Spinal cord (tissue), 10 donors: ENCODE data around the gene CHN2. TPM values are rescaled to one million over a fixed set of nuclear protein-coding genes. Genes with fewer than 3 reads are reported as not detected.

Experiments
- DNase-seq, 6 donors: peaks; one replicate each; pipeline versions ENCODE4 v3.0.0 to v3.0.0-alpha.2; 2013 to 2015; ENCODE audit warnings: low spot score in 6 of 6, low read depth in 4 of 6
- H3K27ac ChIP-seq: one replicate; pipeline ENCODE4 v1.5.1; 2013; ENCODE audit warnings: low read depth, low read length, control low read depth
- H3K27me3 ChIP-seq: one replicate; pipeline ENCODE4 v1.6.1; 2013; ENCODE audit warnings: low read length; ENCODE audit not compliant: control insufficient read depth, insufficient read depth
- H3K36me3 ChIP-seq: one replicate; pipeline ENCODE4 v1.6.1; 2013; ENCODE audit warnings: low read length; ENCODE audit not compliant: control insufficient read depth, insufficient read depth
- H3K4me1 ChIP-seq: one replicate; pipeline ENCODE4 v1.6.1; 2013; ENCODE audit warnings: low read length; ENCODE audit not compliant: control insufficient read depth, insufficient read depth
- H3K4me3 ChIP-seq: one replicate; pipeline ENCODE4 v1.5.1; 2013; ENCODE audit warnings: low read depth, low read length, control low read depth
- H3K9me3 ChIP-seq: one replicate; pipeline ENCODE4 v1.6.1; 2013; ENCODE audit warnings: low read length; ENCODE audit not compliant: control insufficient read depth, insufficient read depth
- WGBS: methylation state at CpG from one replicate; pipeline ENCODE4 v1.1.5; 2013; ENCODE audit warnings: missing lambda C conversion rate; ENCODE audit not compliant: insufficient coverage; 5-methylcytosine and 5-hydroxymethylcytosine counted together
- polyA plus RNA-seq, 2 donors: library from polyadenylated mRNA; unstranded; fragments of 120-200 nt; gene quantifications; one replicate each; pipeline ENCODE4 v1.2.1, GENCODE V29; 2013; ENCODE audit not compliant: insufficient read length in 2 of 2
- total RNA-seq, 2 donors: library from RNA; depleted of rRNA in 1 of 2; stranded (reverse); fragments of 120-200 nt in 1 of 2; fragments of >200 nt in 1 of 2; gene quantifications; one replicate each; pipeline versions ENCODE4 v1.2.3 to v1.2.4, GENCODE V29; 2013 to 2014
- donor health status: healthy.

Gene CHN2
- total and polyA plus RNA-seq, 4 donors: 17.9 to 30.5 (median 21.4) TPM

DNA sequence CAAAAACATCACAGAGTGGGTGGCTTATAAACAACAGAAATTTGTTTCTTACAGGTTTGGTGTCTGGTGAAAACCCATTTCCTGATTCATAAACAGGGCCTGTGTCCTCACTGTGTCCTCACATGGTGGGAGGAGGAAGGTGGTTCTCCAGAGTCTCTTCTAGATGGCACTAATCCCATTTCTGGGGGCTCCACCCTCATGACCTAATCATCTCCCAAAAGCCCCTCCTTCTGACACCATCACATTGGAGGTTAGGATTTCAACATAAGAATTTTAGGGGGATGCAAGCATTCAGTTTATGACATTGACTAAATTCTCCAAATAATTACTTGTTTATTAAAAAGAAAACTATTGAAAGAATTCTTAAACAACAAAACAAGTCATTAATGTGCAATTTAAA, 116.0 kb downstream of the CHN2 start:
- Histone ChIP-seq H3K4me1 (no peaks in the 10 kb centered on the region), H3K9me3 (no peaks in the 10 kb centered on the region), H3K36me3 (no peaks in the 10 kb centered on the region), H3K27ac (no peak overlapping the region), H3K4me3 (no peak overlapping the region), H3K27me3 (no peaks in the 10 kb centered on the region)
- no peak for DNase-seq

DNA sequence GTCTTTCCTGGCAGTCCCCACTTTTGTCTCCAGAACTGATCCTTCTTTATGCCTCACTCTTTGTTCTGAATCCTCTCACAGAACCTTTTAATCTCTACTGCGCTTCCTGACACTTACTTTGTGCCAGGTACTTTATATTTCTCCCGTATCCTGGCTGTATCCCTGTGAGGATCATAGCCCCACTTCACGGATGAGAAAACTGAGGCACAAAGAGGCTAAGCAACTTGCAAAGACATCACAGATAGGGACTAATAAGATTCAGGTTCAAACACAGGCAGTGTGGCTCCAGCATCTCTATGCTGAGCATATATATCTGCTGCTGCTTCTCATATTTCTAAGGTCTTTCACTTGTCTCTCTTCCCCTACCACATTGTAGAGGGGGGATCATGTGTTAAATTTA, 116.7 kb downstream of the CHN2 start:
- DNase-seq: no peak
- WGBS: 85% methylated on average over 3 of the region's 3 CpGs
- Histone ChIP-seq H3K36me3 (no peaks in the 10 kb centered on the region), H3K9me3 (no peaks in the 10 kb centered on the region), H3K27ac (no peak overlapping the region), H3K4me1 (no peaks in the 10 kb centered on the region), H3K4me3 (no peak overlapping the region), H3K27me3 (no peaks in the 10 kb centered on the region)

DNA sequence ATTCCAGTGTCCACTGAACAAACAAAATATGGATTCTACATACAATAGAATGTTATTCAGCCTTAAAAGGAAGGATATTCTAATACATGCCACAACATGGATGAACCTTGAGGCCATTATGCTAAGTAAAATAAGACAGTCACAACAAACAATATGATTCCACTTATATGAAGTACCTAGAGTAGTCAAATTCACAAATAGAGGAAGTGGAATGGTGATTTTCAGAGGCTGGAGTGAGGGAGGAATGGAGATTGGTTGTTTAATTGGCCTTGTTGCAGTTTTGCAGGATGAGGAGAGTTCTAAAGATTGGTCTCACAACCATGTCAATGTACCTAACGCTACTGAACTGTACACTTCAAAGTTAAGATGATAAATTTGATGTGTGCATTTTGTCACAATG, 119.6 kb downstream of the CHN2 start:
- H3K9me3 ChIP-seq: no peaks in the 10 kb centered on the region
- H3K27me3 ChIP-seq: no peaks in the 10 kb centered on the region
- no peak overlapping the region for H3K27ac ChIP-seq
- H3K4me3 ChIP-seq: no peak overlapping the region
- no peaks in the 10 kb centered on the region for H3K4me1 ChIP-seq
- no peaks in the 10 kb centered on the region for H3K36me3 ChIP-seq
- no peak for DNase-seq
- no CpG with 5 or more reads among the region's 1 CpG for WGBS

DNA sequence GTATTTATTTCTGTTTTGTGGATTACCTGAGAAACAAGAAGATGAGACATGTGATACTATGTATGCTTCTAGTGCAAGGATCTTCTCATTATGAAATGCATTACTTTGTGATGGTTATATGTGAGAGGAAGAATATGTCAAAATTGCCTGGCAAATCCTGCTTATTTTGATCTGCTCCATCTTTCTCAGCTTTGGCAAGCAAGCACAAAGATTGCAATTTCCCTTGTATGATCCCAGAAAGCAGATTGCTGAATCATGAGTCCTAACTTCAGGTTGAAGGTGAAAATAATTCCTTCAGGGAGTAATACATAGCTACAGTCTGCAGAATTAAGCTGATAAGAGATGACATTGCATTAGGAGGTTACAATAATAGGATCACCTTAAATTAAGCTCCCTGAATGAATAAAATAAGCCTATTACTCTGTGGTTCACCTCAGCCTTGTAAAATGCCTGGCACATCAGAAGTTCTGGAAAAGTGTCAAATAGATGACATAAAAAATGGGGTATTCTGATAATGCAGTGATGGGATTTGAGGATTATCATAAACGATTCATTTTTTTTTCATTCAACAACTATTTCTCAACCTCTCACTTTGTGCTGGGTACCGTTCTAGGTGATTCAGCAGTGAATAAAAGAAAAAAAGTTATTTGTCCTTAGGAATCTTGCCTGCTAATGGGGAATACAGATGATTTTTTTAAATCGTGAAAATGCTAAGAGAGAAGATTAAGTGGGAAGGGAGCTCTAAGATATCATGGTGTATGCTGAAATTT, 120.7 kb downstream of the CHN2 start:
- Histone ChIP-seq H3K9me3 (no peaks in the 10 kb centered on the region), H3K27ac (no peak overlapping the region), H3K36me3 (no peaks in the 10 kb centered on the region), H3K4me3 (no peak overlapping the region), H3K27me3 (no peaks in the 10 kb centered on the region), H3K4me1 (peaks cover 7% of the 10 kb centered on the region)
- DNase-seq: peak in 2 of 6 donors; percentile 28 to 59
- no CpG with 5 or more reads among the region's 3 CpGs for WGBS

DNA sequence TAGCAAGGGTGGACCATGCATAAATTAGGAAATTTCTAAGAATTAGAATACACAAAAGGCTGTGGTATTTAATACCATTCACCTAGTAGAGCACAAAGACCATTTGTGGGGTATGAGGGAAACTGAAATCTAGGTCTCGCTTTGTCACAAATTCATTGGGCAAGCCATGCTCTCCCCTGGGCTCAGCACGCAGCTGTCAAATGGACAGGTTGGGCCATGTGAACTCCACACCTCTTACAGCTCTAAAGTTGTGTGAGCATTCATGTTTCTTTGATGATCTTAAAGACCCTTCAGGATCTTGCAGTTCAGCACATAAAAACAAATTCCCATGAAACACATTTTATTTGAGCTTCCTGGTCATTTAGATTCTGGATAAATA, 121.3 kb downstream of the CHN2 start:
- Histone ChIP-seq H3K27ac (no peak overlapping the region), H3K9me3 (no peaks in the 10 kb centered on the region), H3K4me3 (no peak overlapping the region), H3K27me3 (no peaks in the 10 kb centered on the region), H3K4me1 (peaks cover 8% of the 10 kb centered on the region), H3K36me3 (no peaks in the 10 kb centered on the region)
- WGBS: no CpG with 5 or more reads among the region's 2 CpGs
- DNase-seq: no peak

DNA sequence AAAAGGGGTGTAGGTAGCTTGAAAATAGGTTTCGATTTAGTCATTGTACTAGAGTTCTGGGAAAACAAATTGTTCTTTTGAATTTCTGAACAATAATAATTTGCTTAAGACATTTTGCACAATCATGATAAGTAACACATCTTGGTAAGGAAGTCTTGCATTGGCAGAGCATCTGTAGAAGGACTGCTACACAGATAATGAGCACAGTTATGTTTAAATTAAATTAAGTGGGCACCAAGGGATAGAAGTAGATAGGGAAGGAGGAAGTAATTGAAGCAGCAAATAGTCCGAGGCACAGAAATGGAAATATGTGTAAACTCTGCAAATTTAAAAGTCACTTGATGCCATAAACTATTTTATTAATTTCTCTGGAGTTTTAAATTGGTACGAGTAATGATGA, 122.4 kb downstream of the CHN2 start:
- peak in 1 of 6 donors; percentile 73 for DNase-seq
- WGBS: 100% methylated on average over 1 of the region's 3 CpGs
- Histone ChIP-seq H3K9me3 (no peaks in the 10 kb centered on the region), H3K4me3 (no peak overlapping the region), H3K4me1 (peaks cover 8% of the 10 kb centered on the region), H3K27ac (no peak overlapping the region), H3K27me3 (no peaks in the 10 kb centered on the region), H3K36me3 (no peaks in the 10 kb centered on the region)

DNA sequence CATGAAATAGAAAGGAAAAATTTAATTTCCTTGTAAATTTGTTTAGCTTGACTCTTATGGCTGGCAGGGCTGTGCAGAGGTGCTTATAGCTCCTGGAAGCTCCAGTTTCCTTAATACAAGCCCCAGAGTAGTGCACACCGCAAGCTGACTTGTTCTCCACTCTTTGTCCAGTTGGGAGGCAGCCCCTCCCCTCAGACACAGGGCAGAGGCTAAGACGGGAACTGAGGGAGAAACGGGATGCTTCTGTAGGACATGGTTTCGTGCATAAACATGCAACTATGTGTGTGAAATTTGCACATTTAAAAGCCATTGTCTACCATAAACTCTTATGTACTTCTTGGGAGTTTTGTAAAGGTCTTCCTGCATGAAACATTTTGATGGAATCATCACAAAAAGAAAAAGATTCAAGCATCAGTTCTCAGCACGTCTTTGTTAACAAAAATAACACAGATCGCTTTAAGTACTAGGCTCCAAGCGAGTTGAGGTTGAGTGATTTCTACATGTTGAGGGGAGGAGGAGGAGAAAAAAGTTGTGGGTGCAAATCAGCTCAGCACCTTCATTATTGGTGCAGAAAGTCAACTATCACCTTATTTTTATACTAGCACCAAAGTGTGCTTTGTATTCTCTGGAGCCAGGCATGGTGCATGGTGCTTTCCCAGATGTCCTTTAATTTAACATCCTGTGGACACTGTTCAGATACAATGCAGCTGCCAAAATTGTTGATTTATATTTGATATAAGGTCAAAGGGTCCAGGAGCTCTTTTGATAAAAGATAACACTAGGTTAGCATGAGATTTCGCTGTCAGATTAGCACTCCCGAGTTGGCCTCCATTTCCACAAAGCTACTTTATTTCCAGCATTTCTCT, 124.5 kb downstream of the CHN2 start:
- Histone ChIP-seq H3K27ac (no peak overlapping the region), H3K36me3 (no peaks in the 10 kb centered on the region), H3K4me1 (peaks cover 8% of the 10 kb centered on the region), H3K9me3 (no peaks in the 10 kb centered on the region), H3K4me3 (no peak overlapping the region), H3K27me3 (no peaks in the 10 kb centered on the region)
- no CpG with 5 or more reads among the region's 9 CpGs for WGBS
- no peak for DNase-seq

DNA sequence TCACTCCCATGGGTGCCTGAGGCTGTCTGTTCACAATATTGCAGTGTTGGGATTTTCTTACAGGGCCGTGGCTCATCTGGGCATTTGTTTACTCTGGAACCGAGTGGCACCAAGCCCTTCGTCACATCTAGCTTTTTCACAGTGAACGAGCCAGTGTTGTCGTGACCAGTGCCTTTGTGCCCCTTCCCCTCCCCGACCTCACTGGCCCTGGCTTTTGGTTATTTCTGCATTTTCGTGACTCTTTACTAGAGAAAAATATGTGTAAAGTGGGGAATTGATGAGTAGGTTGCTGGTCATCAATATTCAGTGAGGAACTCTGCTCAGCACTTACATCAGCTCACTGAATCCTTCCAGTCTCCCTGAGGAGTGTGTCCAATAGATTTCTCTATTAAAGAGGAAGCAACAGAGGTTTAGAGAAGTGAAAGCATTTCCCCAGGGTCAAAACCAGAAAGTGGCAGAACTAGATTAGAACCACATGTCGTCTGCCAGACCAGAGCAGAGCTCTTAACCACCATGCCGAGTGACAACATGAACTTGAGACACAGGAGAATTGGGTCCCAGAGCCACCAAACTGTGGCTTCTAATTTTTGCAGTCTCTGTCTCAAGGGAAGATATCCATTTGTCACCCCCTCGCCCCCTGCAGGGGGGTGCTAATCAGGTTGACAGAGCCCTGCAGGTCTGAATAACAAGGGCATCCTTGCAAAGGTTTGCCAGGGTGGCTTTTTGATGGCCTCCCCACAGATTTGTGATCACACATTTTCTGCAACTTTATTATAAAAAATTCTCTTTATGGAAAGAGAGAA, 125.3 kb downstream of the CHN2 start:
- Histone ChIP-seq H3K4me3 (no peak overlapping the region), H3K27me3 (no peaks in the 10 kb centered on the region), H3K9me3 (no peaks in the 10 kb centered on the region), H3K27ac (no peak overlapping the region), H3K4me1 (peaks cover 8% of the 10 kb centered on the region), H3K36me3 (no peaks in the 10 kb centered on the region)
- 53% methylated on average over 9 of the region's 10 CpGs for WGBS
- DNase-seq: peak in 1 of 6 donors; percentile 38

DNA sequence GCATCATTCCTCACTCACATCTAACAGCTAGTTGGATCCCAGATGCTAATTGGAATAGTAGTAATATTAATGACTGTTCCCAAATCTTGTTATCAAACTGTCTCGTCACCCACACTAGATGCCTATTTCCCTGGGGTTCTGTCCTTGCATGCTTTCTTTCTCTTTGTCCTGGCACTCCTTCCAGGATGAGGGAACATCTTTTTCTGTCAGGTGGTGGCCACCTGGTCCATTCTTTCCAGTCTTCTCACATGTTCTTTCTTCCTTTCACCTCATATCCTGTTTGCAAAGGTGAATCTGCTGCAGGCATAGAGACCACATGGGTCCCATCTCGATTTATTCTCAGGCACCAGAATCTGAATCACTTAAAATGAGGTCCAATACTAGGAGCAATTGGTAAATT, 126.0 kb downstream of the CHN2 start:
- H3K4me1 ChIP-seq: peaks cover 8% of the 10 kb centered on the region

More for the DNA sequence above, 126.0 kb downstream of the CHN2 start:
- Histone ChIP-seq H3K27ac (no peak overlapping the region), H3K4me3 (no peak overlapping the region), H3K9me3 (no peaks in the 10 kb centered on the region), H3K36me3 (no peaks in the 10 kb centered on the region), H3K27me3 (no peaks in the 10 kb centered on the region)
- no peak for DNase-seq
- WGBS: 62% methylated on average over 1 of the region's 2 CpGs
